Dermis microvascular lymphatic vessel endothelial cell (primary cell): ENCODE results near the gene COQ9. TPM values are rescaled to one million over a fixed set of nuclear protein-coding genes. Genes with fewer than 3 reads are reported as not detected.

Experiments
- DNase-seq, 2 donors: peaks; one replicate each; pipeline versions ENCODE4 v3.0.0 to v3.0.0-alpha.2; 2010; ENCODE audit warnings: low read depth in 2 of 2
- total RNA-seq: library from RNA; depleted of rRNA; stranded (reverse); fragments of >200 nt; gene quantifications from 2 replicates; pipeline ENCODE4 v1.2.1, GENCODE V29; 2014

The COQ9 gene
- total RNA-seq, 1 donor from 2014 or later, result 42.4 TPM

GRCh38 chr16:57471852-57472664, 24.8 kb downstream of the COQ9 start:
- DNase-seq, result no peak

DNA sequence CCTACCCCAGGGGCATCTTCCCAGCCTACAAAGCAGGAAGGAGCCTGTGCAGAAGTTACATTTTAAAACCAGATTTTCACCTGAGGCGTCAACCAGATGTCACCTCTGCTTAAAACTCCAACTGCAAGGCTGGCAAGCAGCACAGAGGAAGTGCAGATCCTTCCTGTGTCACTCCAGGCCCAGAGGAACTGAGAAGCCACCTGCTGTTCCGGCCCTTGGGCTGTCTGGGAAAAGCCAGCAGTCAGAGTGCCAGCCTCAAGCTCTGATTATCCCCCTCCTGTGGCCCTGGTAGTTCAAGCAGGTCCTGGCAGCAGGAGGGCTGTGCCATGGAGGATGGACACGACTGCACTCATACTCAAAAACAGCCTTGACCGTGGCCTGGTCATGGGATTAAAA, 25.4 kb downstream of the COQ9 start:
- DNase-seq, result no peak

GRCh38 chr16:57473176-57473840, 26.0 kb downstream of the COQ9 start:
- no peak for DNase-seq

DNA sequence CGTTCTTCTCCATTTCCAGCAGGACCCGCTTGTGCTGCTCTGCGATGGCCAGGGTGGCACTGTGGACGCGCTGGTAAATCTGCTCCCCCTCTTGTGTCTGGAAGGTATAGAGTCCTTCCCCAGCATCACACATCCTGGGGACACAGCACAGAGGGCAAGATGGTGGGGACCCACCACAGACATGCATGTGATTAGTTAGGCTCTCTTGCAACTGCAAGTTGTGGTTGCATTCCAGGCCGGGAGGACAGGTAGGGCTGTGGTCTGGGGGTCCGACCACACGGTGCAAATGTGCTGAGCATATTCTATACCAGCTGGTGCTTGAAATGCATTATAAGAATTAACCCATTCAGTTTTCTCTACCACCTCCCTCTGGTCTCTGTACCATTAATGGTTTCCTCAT, 26.6 kb downstream of the COQ9 start:
- DNase-seq, result no peak

DNA sequence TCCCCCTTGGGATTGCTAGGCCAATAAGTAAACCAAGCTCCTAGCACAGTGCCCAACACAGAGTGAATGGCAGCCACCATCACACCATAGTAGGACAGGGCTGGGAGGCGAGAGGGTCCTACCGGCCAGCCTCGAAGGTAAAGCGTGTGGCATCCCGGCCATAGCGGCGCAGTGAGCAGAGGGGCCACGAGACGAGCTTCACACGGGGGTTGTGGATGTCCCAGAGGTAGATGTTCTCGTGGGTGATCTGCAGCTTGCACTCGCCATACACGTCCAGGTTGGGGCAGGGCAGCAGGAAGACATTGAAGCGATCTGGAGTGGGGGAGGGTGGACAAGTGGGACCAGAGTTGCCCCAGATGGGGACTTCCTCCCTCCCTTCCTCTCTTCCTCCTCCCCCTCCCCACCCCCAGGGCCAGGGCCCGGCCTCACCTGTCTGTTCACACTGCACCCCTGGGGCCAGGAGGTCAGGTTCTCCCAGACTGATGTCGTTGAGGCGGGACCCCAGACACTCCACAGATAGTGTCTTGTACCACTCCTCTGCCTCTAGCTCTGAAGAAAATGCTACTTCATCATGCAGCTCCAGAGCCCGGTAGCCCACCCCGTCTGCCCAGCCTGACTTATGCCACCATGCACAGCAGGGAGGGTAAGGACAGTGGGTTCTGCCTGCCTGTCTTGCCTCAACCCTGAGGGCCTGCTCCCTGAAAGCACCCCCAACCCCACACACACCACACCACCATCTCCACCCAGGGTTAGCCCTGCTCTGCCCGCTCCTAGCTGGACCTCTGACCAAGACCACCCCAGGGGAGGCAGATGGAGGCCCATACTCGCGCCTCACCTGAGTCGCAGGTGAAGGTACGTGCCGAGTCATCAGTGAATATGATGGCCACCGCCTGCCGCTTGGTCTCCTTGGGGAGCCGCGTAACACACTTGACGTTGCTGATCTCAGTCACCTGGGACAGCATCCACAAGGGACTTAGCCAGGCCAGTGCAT, 27.7 kb downstream of the COQ9 start:
- DNase-seq, result no peak

GRCh38 chr16:57475711-57476339, 28.5 kb downstream of the COQ9 start:
- peak; percentile 12 to 71 for DNase-seq

DNA sequence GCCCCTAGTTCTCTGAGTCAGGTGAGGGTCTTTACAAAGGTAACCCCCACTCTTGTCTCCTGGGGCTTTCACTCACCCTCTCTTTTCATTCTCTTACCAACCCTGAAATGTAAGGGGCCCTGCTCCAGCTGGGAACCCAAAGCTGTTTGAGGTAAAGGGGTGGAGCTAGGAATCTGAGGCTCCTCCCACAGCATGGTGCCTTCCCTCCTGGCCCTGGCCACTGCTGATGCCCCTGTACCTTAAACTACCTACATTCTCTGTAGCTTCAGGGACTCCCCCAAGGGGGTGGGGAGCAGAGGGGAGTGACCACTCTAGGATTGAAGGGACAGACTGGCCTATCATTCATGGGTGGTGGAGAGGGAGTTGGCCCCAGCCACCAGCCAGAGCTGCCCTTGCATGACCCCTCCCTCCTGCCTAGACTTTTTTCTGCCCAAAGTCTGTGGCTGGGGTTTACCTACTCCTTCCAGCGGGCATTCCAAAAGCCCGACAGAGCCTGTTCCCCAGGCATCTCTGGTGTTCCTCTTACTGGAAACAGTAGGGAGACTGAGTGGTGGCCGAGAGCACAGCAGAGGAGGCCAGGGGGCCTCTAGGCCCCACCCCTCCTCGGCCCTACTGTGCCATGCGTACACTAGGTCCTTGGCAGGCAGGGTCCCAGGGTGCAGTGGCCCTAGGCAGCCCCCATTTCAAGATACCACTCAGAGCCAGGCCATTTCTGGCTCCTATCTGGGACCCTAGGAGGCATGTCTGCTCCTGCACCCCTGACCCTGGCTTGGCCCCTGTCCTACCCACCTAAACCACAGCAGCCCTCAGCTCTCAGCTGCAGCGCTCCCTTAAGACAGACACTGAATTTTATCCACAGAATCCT, 29.5 kb downstream of the COQ9 start:
- DNase-seq, result no peak

DNA sequence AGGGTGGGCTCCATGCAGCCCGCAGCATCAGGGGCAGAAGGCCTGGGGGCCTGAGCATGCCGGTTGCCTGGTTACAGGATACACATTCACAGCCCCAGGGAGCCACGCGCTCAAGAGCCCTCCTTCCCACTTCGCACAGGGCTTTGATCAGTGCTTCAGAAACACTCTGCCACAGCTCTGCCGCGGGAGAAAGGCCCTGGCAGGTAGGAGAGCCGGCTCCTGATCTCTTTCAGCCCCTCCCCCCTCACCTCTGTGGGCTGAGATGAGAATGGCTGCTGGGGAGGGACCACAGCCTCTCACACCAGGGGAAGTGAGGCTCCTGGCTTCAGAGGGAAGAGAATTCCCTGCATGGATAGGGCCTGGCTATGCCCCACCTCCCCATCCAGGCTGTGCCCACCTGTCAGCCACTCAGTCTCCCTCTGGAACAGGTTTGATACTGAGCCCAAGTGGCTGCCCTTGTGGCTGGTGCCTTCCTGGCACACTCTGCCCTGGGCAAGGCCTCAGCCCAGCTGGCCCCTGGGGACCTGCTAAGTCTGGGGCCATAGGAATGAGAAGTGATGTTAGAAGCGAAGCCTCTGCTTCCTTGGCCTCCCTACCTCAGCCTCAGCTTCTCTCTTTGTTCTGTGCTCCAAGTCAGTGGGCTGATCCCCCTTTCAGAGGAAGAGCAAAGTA, 30.4 kb downstream of the COQ9 start:
- no peak for DNase-seq

- DNase-seq, result no peak
Measured at GRCh38 chr16:57478396-57479204, 31.3 kb downstream of the COQ9 start.

GRCh38 chr16:57479205-57479975, 32.1 kb downstream of the COQ9 start:
- DNase-seq, result peak in 1 of 2 donors; percentile 43

DNA sequence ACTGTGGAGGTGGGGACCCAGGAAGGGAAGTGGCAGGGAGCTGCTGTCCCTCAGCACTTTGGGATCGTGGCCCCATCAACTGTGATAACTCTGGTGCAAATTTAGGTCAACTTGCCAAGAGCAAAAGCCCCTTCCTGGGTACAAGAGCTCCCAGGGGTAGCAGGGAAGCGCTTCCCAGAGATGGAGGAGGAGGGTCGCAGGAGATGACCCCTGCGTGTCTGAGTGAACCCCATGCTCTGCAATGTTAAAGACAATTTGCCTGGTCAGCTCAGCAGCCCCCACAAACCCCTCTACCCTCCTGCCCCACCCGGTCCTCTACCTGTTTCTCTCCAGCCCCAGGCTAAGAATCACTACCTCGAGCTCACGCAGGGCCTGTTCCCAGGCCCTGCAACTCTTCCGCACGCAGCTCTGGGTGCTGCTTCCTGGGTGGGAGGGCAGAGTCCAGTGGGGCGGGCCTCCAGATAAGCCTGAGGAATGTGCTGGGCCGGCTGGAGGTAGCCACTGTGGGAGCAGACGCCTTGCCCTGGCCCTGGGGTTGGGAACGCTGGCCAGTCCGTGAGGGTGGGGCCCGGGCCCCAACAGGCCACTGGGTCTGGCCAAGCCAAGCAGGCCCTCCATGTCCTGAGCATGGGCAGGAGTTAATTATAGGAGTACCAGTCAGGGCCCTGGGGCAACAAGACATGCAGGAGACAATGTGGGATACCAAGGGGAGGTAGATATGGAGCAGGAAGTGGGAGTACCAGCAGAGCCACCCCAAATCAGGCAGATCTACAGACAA, 32.9 kb downstream of the COQ9 start:
- DNase-seq, result no peak

GRCh38 chr16:57480754-57481230, 33.5 kb downstream of the COQ9 start:
- DNase-seq, result no peak

DNA sequence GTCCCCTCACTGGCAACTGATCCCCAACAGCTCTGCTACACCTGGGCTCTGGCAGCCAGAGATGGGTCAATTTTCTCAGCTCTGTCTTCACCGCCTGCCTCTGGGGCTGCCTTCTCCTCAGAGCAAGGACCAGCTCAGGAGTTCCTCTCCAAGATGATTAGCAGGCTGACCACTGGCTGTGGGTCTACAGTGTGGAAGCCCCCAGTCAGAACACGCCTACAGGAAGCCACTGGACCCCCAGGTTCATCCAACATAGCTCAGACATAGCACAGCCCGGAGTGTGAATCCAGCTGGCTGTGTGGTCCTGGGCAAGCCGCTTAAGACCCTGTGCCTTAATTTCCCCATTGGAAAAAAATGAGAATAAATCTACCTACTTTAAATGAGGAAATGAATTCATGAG, 34.1 kb downstream of the COQ9 start:
- no peak for DNase-seq

DNA sequence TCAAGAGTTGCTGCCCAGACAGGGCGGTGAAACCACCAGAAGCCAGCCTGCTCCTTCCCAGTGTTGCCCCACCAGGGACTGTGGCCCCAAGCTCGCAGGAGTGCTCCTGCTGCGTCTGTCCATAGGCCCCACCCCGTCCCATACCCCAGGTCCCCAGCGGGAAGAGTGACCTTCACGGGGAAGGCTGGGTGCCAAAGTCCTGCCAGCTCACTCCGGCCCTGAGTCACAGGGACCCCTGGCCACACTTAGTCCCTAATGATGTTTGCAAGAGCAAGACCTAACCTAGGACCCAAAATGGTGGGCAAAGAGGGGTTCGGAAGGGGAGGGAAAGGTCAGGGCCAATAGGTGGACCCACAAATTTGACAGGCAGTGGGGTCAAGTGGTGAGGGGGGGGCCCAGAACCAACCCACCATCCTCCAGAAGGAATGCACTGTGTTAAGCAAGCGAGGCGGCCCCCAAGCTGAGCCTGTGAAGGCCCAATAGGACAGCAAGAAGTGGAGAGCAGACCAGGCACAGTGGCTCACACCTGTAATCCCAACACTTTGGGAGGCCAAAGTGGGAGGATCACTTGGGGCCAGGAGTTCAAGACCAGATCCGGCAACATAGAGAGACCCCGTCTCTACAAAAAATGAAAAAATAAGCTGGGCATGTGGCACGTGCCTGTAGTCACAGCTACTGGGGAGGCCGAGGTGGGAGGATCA, 35.7 kb downstream of the COQ9 start:
- DNase-seq, result no peak

DNA sequence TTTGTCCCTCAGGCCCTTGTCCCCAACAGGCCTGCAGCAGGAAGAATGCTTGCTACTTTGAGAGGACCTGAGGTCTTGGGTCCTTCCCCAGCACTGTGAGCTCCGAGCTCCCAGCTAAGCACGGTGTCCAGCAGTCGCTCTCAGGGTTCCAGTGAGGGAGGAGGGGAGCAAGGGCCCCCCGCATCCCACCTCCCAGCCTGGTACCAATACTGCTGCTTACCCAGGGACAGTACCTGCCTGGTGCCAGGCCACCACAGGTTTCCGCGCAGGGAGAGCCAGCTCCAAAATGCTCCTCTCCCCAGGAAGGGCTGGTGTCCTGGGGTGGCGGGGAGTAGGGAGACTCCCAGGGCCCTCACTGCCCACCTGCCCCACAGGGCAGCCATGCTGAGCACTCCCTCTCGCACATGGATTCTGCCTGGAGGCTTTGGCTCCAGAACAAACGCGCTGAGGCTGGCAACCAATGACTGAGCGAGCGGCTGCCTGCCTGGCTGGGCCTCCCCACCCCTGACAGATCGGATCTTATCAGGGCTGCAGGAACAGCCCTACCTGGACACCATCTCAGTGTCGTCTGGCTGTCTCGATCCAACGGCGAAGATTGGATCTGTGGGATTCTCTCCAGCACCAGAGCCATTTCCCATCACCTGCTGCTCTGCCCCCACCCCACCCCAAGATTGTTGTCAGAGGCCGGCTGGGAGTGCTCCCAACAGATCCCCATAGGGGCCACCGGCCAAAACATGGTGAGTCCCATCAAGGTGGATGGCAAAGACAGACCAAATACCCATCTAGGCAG, 36.6 kb downstream of the COQ9 start:
- DNase-seq, result no peak

- no peak for DNase-seq
Measured at GRCh38 chr16:57484515-57485005, 37.3 kb downstream of the COQ9 start.
